Stimulated activated CD4-positive, alpha-beta T cell treated with anti-CD3 and anti-CD28 coated beads, TNF-alpha, amount 100 ng/mL, for 1 hour (primary cell): ENCODE measurements around the gene CFAP61.

Experiments
- DNase-seq, 3 donors: peaks; one replicate each; pipeline ENCODE4 v3.0.0-alpha.2; 2020; ENCODE audit warnings: low read depth in 3 of 3, low spot score in 1 of 3

Gene CFAP61

GRCh38 chr20:20027284-20027683 lies 25.0 kb upstream of the CFAP61 start:
- no peak for DNase-seq

- no peak for DNase-seq
These were observed 20.5 kb upstream of the CFAP61 start for GRCh38 chr20:20031790-20032189.

- DNase-seq: no peak
These were observed 17.8 kb upstream of the CFAP61 start for GRCh38 chr20:20034486-20034885.

- no peak for DNase-seq
These were observed 15.6 kb upstream of the CFAP61 start for GRCh38 chr20:20036756-20037155.

- no peak for DNase-seq
These were observed 14.4 kb upstream of the CFAP61 start for GRCh38 chr20:20037960-20038359.

GRCh38 chr20:20038586-20038985 lies 13.7 kb upstream of the CFAP61 start:
- DNase-seq: no peak

- DNase-seq: no peak
These were observed 12.5 kb upstream of the CFAP61 start for GRCh38 chr20:20039752-20040387.

- DNase-seq: no peak
These were observed 612 bp upstream of the CFAP61 start for GRCh38 chr20:20051767-20052073.

GRCh38 chr20:20060234-20060998 lies 8.1 kb downstream of the CFAP61 start:
- no peak for DNase-seq

GRCh38 chr20:20063941-20064702 lies 11.8 kb downstream of the CFAP61 start:
- DNase-seq: no peak

GRCh38 chr20:20065361-20065760 lies 13.0 kb downstream of the CFAP61 start:
- DNase-seq: no peak

GRCh38 chr20:20070871-20071726 lies 18.8 kb downstream of the CFAP61 start:
- DNase-seq: no peak

GRCh38 chr20:20073801-20074371 lies 21.6 kb downstream of the CFAP61 start:
- no peak for DNase-seq

GRCh38 chr20:20075032-20075431 lies 22.7 kb downstream of the CFAP61 start:
- DNase-seq: no peak

- no peak for DNase-seq
These were observed 24.1 kb downstream of the CFAP61 start for GRCh38 chr20:20076297-20077065.

GRCh38 chr20:20078041-20078440 lies 25.7 kb downstream of the CFAP61 start:
- no peak for DNase-seq

- no peak for DNase-seq
These were observed 26.9 kb downstream of the CFAP61 start for GRCh38 chr20:20079102-20079784.

GRCh38 chr20:20083807-20084206 lies 31.5 kb downstream of the CFAP61 start:
- DNase-seq: no peak

GRCh38 chr20:20084296-20084752 lies 32.0 kb downstream of the CFAP61 start:
- DNase-seq: no peak

GRCh38 chr20:20085071-20085470 lies 32.7 kb downstream of the CFAP61 start:
- DNase-seq: no peak
